ENCODE results near the gene TMEM54.

Gene TMEM54

DNA sequence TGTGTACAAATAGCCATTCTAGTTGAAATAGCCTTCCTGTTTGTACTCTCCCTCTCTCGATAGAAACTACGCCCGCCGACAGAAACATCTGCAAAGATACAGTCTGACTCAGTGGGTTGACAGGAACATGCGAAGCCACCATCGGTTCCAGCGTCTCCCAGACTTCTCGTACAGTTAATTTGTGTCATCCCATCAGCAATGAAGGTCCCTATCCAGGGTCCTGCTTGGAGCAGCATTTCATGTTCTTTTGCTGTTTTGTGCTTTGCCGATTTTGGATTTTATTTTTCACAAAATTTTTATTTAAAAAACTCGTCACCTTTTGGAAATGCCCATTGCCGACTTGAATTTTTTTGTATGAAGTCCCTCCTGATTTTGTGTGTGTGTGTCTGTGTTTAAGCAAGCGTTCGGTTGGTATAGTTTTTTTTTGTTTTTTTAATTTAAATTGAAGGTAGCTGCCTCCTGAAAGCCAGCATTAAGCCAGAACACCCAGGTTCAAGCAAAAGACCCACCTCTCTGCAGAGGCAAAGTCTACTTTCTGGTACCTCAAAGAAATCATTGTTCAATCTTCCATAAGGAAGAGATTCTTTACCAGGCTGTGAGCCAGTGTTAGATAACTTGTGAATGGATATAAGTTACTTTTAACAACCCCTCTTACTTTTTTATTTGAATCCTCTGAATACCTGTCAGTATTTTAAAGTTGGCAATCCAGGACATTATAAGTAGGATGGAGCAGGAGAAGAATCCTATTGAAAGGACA, 45.1 kb downstream of the TMEM54 start:
- peaks cover 17 to 91% of the 10 kb centered on the region in 2 donors for H3K36me3 ChIP-seq (replicated peaks in 1 of 2; ENCODE audit: control insufficient read depth in 2 of 2, insufficient read depth in 2 of 2, low read length in 2 of 2)
- no peak overlapping the region for H2BK120ac ChIP-seq (ENCODE audit: low read depth, low read length)

DNA sequence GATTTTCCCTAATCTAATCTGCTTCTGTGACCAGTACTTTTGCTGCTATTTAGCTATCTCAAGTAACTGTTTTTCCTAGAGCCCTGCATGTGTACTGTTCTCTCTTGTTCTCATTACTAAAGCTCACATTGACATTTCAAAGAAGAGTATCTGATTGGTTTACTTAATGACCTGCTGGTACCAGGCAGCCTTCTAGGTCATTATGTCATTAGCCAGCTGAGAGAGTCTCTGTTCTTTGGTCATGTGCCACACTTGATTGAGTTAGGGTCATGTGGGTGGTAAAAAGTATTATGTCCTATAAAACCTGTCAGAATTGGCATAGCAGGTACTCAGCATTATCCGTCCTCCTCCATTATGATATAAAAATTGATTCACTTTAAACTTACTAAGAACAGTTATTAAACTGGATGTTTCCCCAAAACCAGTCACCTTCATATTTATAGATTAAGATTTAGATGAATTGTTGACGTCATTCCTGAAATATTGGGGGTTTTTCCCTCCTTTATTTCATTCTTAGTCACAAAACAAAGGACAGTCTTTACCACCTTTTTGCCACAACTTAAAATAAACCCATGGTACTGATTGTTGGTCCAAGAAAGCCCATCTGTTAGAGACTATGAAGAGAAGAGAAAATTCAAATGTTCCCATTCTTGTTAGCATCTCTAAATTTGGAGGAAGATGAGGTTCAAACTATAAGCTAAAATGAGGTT, 52.7 kb downstream of the TMEM54 start:
- Histone ChIP-seq H2BK120ac (ENCODE audit: low read depth, low read length) (no peak overlapping the region), H3K36me3 (replicated peaks in 1 of 2; ENCODE audit: control insufficient read depth in 2 of 2, insufficient read depth in 2 of 2, low read length in 2 of 2) (peaks cover 7 to 85% of the 10 kb centered on the region in 2 donors), H2AFZ (ENCODE audit: low read length) (no peak overlapping the region), H3K9me3 (replicated peaks in 1 of 2; ENCODE audit: control insufficient read depth in 2 of 2, insufficient read depth in 1 of 2, low read depth in 1 of 2, low read length in 2 of 2) (peaks cover 0 to 18% of the 10 kb centered on the region in 2 donors), H3K79me1 (ENCODE audit: low read depth, low read length) (no peaks in the 10 kb centered on the region), H3K18ac (ENCODE audit: low read length) (no peak overlapping the region), H3K4ac (ENCODE audit: low read length) (no peak overlapping the region), H4K8ac (ENCODE audit: low read depth, low read length) (no peak overlapping the region), H2BK12ac (ENCODE audit: low read length) (no peak overlapping the region), H4K91ac (ENCODE audit: low read depth, low read length, poor library complexity) (no peak overlapping the region), H3K27me3 (ENCODE audit: control insufficient read depth in 3 of 3, insufficient read depth in 3 of 3, low read depth in 1 of 3, low read length in 3 of 3) (no peaks in the 10 kb centered on the region), H3K27ac (replicated peaks; ENCODE audit: low read length) (no peak overlapping the region), H3K9ac (ENCODE audit: low read depth, low read length, poor library complexity) (no peak overlapping the region), H2BK5ac (ENCODE audit: low read length) (no peak overlapping the region), H2BK15ac (ENCODE audit: low read length) (no peak overlapping the region), H3K14ac (ENCODE audit: low read length) (no peak overlapping the region), H3K4me3 (ENCODE audit: low read length in 2 of 2) (no peak overlapping the region), H3K4me1 (ENCODE audit: control insufficient read depth in 2 of 2, insufficient read depth in 1 of 2, low read depth in 1 of 2, low read length in 2 of 2) (no peaks in the 10 kb centered on the region), H3K23ac (ENCODE audit: low read depth, low read length, poor library complexity) (no peak overlapping the region), H2AK5ac (ENCODE audit: low read depth, low read length) (no peak overlapping the region), H3K4me2 (ENCODE audit: insufficient read depth, low read length, poor library complexity, severe bottlenecking) (no peak overlapping the region)
- no CpG with 5 or more reads among the region's 2 CpGs for WGBS, 2 donors (ENCODE audit: extremely low coverage in 2 of 2, insufficient read length in 2 of 2, insufficient replicate concordance in 1 of 2)
- DNase-seq (ENCODE audit: low spot score): no peak

More for the DNA sequence above, 45.1 kb downstream of the TMEM54 start:
- Histone ChIP-seq H3K27ac (replicated peaks; ENCODE audit: low read length) (no peak overlapping the region), H3K9me3 (replicated peaks in 1 of 2; ENCODE audit: control insufficient read depth in 2 of 2, insufficient read depth in 1 of 2, low read depth in 1 of 2, low read length in 2 of 2) (no peaks in the 10 kb centered on the region), H3K4me2 (ENCODE audit: insufficient read depth, low read length, poor library complexity, severe bottlenecking) (no peak overlapping the region), H4K91ac (ENCODE audit: low read depth, low read length, poor library complexity) (no peak overlapping the region), H2AFZ (ENCODE audit: low read length) (no peak overlapping the region), H2AK5ac (ENCODE audit: low read depth, low read length) (no peak overlapping the region), H3K4ac (ENCODE audit: low read length) (no peak overlapping the region), H3K4me3 (ENCODE audit: low read length in 2 of 2) (no peak overlapping the region), H3K14ac (ENCODE audit: low read length) (no peak overlapping the region), H3K79me1 (ENCODE audit: low read depth, low read length) (no peaks in the 10 kb centered on the region), H2BK12ac (ENCODE audit: low read length) (no peak overlapping the region), H3K27me3 (ENCODE audit: control insufficient read depth in 3 of 3, insufficient read depth in 3 of 3, low read depth in 1 of 3, low read length in 3 of 3) (no peaks in the 10 kb centered on the region), H2BK5ac (ENCODE audit: low read length) (no peak overlapping the region), H3K18ac (ENCODE audit: low read length) (no peak overlapping the region), H4K8ac (ENCODE audit: low read depth, low read length) (no peak overlapping the region), H3K9ac (ENCODE audit: low read depth, low read length, poor library complexity) (no peak overlapping the region), H3K23ac (ENCODE audit: low read depth, low read length, poor library complexity) (no peak overlapping the region), H2BK15ac (ENCODE audit: low read length) (no peak overlapping the region), H3K4me1 (ENCODE audit: control insufficient read depth in 2 of 2, insufficient read depth in 1 of 2, low read depth in 1 of 2, low read length in 2 of 2) (no peaks in the 10 kb centered on the region)
- no CpG with 5 or more reads among the region's 13 CpGs for WGBS, 2 donors (ENCODE audit: extremely low coverage in 2 of 2, insufficient read length in 2 of 2, insufficient replicate concordance in 1 of 2)
- no peak for DNase-seq (ENCODE audit: low spot score)
